ENCODE measurements around the gene SAMD8. TPM values are rescaled to one million over a fixed set of nuclear protein-coding genes. Genes with fewer than 3 reads are reported as not detected.

SAMD8 gene
- total and polyA plus RNA-seq, 2 donors (not counting 3 experiments of a cell fraction or from before 2014, with no cell fraction given) = 19.6 to 22.8 TPM

- Histone ChIP-seq H3K79me2 (ENCODE audit: control insufficient read depth, insufficient read depth, low read length) (no peaks in the 10 kb centered on the region), H3K4me1 (ENCODE audit: control insufficient read depth, extremely low read depth, insufficient read depth, low read length) (no peaks in the 10 kb centered on the region), H3K9me1 (replicated peaks; ENCODE audit: control insufficient read depth, extremely low read depth, insufficient read depth, low read length) (no peaks in the 10 kb centered on the region), H3K4me3 (replicated peaks in 1 of 3; ENCODE audit: insufficient read depth in 1 of 3, low read depth in 1 of 3, low read length in 3 of 3) (no peak overlapping the region), H3K27me3 (ENCODE audit: control insufficient read depth in 2 of 2, insufficient read depth in 2 of 2, low read length in 2 of 2) (no peaks in the 10 kb centered on the region), H2AFZ (ENCODE audit: low read depth, low read length) (no peak overlapping the region), H3K36me3 (ENCODE audit: control insufficient read depth in 2 of 2, extremely low read depth in 1 of 2, insufficient read depth in 2 of 2, low read length in 2 of 2) (no peaks in the 10 kb centered on the region), H3K27ac (ENCODE audit: insufficient read depth, low read depth, low read length) (no peak overlapping the region), H3K9me3 (replicated peaks; ENCODE audit: control insufficient read depth, insufficient read depth, low read length) (no peaks in the 10 kb centered on the region), H3K4me2 (ENCODE audit: insufficient read depth, low read length) (no peak overlapping the region), H3K9ac (replicated peaks; ENCODE audit: extremely low read depth, insufficient read depth, low read length) (no peak overlapping the region), H4K20me1 (replicated peaks; ENCODE audit: control insufficient read depth, extremely low read depth, insufficient read depth, low read length) (no peaks in the 10 kb centered on the region)
- CTCF ChIA-PET = interaction anchor here (0.9 to 2.8 kb wide), 3 partner anchors 8 to 34 kb away, joined by 4 to 13 read pairs (median 4); partner anchors contain the start of genes COMTD1 and VDAC2
- no TSS peak for BruUV-seq (replicated peaks)
- dilution Hi-C loops (cut with MboI; ENCODE audit: extremely low pct_ligation_motif_present, low sequenced_read_pairs) = no loop called here
- DNase-seq (ENCODE audit: low read depth, low spot score) (no peak), FAIRE-seq (no peak)
- POLR2A ChIA-PET = no interaction called here
- intact Hi-C loops (cut with micrococcal nuclease) = no loop called here
- no peak for TF ChIP-seq POLR2A (IDR thresholded peaks at IDR 0.05; ENCODE audit: low read depth, low read length)
- TF ChIP-seq POLR2AphosphoS5 (IDR thresholded peaks at IDR 0.05; ENCODE audit: insufficient read depth, low read depth, low read length) = no peak
- TF ChIP-seq, protein P1, sequence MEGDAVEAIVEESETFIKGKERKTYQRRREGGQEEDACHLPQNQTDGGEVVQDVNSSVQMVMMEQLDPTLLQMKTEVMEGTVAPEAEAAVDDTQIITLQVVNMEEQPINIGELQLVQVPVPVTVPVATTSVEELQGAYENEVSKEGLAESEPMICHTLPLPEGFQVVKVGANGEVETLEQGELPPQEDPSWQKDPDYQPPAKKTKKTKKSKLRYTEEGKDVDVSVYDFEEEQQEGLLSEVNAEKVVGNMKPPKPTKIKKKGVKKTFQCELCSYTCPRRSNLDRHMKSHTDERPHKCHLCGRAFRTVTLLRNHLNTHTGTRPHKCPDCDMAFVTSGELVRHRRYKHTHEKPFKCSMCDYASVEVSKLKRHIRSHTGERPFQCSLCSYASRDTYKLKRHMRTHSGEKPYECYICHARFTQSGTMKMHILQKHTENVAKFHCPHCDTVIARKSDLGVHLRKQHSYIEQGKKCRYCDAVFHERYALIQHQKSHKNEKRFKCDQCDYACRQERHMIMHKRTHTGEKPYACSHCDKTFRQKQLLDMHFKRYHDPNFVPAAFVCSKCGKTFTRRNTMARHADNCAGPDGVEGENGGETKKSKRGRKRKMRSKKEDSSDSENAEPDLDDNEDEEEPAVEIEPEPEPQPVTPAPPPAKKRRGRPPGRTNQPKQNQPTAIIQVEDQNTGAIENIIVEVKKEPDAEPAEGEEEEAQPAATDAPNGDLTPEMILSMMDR (IDR thresholded peaks at IDR 0.05; ENCODE audit: extremely low read depth in 1 of 2, insufficient read depth in 1 of 2, low read depth in 1 of 2, low read length in 2 of 2) = no peak
- no peak for TF ChIP-seq JUN (IDR thresholded peaks at IDR 0.05; ENCODE audit: borderline replicate concordance, insufficient read depth, insufficient read length, low read depth)
- TF ChIP-seq FOS (IDR thresholded peaks at IDR 0.05; ENCODE audit: borderline replicate concordance, insufficient read depth, low read length) = no peak
- TF ChIP-seq, protein P2, sequence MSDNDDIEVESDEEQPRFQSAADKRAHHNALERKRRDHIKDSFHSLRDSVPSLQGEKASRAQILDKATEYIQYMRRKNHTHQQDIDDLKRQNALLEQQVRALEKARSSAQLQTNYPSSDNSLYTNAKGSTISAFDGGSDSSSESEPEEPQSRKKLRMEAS (IDR thresholded peaks at IDR 0.05; ENCODE audit: insufficient read depth, insufficient read length) = no peak
- no peak for TF ChIP-seq MYC (IDR thresholded peaks at IDR 0.05; ENCODE audit: low read depth, low read length)
- TF ChIP-seq EZH2 (IDR thresholded peaks at IDR 0.05; ENCODE audit: borderline replicate concordance, low read depth, low read length, severe bottlenecking) = no peak
- no peak for TF ChIP-seq GATA2 (IDR thresholded peaks at IDR 0.05; ENCODE audit: insufficient read depth, insufficient read length, low read depth, low read length)
Measured at GRCh38 chr10:75201793-75202307, 90.4 kb downstream of the SAMD8 start.
